ENCODE results near the gene RASGRF1.
A peak's percentile ranks its signal among the peaks of the same experiment; 100 is the strongest.

The RASGRF1 gene

DNA sequence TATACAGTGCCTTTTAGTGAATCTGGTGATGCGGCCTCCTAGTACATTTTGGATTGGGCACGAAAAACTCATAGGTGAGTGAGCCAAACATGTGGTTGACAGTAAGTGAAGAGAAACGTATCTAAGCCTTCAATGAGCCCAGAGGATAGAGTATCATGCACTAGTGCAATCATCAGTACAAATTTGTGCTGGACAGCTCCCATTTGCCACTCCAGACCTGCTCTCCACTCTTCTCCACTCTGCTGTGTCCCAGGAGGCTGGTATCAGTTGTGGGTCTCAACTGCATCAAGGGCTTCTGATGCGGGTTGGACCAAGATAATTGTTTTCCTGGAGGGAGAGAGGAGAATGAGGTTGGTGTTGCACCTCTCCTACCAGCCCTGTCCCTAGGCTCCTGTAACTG is 9.1 kb upstream of the RASGRF1 start:
- no peak for DNase-seq

- no peak for DNase-seq
Observed at GRCh38 chr15:79094611-79095021, 4.0 kb upstream of the RASGRF1 start.

DNA sequence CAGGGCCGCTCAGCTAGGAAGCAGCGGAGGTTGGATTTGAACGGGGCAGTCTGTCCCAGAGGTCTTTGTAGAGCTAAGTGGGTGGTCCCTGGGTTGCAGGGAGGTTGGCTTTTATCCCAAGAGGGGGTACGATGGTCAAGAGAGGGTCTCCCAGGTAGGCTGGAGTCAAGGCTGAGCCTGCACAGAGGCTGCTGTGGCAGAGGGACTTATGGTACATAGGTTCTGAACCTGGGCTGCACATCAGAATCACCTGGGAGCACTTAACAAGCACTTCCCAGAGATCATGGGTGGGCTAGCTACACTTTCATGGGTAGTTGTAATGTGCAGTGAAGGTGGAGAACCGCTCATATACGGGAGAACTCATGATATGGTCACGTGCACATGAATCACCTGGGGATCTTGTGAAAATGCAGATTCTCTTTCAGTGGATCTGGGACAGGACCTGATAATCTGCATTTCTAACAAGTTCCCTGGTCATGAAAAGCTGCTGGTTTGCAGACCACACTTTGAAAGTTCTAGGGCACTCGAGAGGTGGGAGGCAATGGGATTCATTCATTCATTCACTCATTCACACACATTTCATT is 2.9 kb upstream of the RASGRF1 start:
- no peak for DNase-seq

DNA sequence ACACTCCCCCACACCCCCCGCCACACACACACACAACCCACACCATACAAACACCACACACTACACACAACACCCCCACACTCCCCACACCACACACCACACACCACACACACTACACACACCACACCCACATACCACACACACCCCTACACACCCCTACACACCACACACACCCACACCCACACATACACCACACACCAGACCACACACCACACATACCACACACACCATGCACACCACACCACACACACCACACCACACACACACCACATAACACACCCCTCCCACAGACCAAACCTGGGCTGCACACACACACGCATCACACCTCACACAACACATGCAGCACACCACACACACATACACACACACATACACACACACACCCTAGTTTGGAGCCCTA is 1.8 kb upstream of the RASGRF1 start:
- DNase-seq: no peak

DNA sequence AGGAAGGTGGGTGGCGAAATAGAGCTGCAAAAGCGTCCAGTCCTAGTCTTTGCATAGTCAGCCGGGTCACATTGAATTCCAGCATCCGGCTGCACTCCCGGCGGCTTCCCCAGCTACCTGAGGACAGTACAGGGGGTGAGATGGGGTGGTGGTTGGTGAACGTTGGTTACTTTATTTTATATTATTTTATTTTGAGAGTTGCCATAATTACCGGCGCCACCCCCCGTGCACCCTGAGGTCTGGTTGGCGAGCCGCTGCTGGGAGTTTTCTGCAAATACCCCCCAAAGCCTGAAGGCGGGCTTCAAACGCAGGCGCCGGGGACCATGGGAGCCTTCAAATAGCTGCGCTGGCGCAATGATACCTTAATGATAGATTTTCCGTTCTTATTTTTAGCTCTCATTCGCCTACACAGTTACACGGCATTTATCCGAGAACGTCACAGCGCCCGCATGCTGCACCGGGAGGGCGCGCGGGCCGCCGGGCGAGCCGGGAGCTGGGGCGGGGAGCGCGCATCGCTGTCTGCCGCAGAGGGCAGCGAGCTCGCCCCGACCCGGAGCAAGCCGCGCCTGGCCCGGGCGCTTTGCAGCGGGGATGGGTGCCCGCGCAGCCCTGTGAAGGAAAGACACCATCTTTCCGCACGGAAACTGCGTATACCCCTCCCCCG is 756 bp upstream of the RASGRF1 start:
- peak; percentile 42 for DNase-seq

GRCh38 chr15:79089890-79090486 is 592 bp downstream of the RASGRF1 start:
- DNase-seq: peak; percentile 21

DNA sequence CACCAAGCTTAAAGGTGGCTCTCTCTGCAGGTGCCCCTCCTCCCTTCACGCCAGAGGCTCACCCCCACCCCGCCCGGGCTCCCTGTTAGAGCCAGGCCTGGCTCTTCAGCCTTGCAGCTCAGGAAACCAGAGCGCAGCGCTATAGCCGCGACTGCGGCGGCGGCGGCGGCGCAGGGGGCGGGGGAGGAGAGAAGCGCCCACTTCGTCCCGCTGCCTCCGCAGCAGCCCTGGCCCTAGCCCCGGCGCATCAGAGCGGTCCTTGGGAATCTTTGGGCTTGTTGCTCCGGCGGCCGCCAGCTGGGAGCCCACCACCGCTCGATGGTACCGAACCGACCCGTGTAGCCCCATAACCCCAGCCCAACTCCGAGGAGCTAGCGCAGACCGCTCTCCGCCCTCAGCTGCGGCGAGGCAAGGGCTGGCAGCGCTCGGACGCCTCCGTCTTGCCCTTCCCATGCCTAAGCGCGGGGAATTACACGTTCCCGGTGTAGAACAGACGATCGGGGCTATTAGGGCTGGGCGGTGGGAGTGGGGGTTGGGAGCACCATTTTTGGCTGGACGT is 1.2 kb downstream of the RASGRF1 start:
- DNase-seq: no peak

- DNase-seq: no peak
Observed at GRCh38 chr15:79088426-79089205, 2.0 kb downstream of the RASGRF1 start.

DNA sequence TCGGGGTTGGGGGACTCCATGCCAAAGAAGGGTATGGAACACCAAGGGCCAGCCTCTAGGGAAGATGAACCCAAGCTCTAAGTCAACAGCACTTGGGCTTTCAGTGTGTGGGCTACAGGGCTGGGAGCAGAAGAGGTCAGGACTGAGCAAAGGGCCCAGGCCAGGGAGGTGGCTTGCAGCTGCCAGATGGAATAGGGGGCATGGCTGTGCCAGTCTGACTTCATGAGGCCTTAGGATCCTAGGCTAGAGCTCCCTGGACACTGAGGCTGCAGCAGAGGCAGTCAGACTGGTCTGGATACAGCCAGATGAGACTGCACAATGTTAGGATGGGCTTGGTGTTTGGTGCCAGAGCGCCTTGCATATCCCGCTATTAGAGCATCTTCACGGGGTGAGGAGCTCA is 3.8 kb downstream of the RASGRF1 start:
- DNase-seq: no peak

DNA sequence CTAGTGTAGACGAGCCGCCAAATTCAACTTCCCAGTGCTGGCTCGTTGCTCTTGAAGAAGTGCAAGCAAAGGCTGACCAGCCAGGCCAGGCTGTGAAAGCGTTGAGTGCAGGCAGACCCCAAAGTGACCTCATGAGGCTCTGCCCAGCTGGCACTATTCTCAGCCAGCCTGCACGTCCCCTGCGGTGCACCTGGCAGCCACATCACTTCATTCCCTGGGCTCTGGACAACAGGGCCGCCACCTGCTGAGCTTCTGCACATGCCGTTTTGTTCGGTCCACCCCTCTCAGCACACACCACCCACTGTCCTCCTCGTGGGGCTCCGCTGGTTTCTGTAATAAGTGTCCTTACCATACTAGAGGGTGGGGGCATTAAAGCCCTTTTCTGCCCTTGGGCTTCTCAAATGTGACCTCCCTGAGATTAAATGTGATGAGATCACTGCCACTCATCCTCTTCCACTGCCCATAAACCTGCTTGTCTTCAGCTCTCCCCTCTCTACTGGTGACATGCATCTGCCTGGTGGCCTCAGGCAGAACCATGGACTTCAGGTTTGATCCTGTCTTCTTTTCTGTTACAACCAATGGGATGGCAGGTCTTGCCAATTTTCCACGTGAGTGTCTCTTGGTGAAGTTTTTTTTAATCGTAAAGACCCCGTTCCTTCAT is 6.1 kb downstream of the RASGRF1 start:
- peak; percentile 89 for DNase-seq

DNA sequence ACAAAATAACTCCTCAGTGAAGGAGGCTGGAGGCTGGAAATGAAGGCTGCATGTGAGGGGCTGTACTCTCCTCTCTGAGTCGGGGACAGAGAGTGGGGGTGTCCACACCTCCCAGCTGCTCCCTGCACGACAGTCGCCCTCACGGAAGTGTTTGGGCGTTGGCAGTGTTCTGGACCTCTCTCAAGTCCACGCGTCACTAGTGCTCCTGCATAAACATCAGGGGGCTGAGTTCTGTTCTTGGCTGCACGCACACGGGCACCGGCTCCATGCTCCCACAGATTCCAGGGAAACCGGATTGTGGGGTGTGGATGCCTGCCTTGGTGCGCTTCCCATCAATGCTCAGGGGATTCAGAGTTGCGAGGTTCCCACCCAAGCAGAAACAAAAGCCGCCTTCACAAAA is 7.4 kb downstream of the RASGRF1 start:
- DNase-seq: no peak

DNA sequence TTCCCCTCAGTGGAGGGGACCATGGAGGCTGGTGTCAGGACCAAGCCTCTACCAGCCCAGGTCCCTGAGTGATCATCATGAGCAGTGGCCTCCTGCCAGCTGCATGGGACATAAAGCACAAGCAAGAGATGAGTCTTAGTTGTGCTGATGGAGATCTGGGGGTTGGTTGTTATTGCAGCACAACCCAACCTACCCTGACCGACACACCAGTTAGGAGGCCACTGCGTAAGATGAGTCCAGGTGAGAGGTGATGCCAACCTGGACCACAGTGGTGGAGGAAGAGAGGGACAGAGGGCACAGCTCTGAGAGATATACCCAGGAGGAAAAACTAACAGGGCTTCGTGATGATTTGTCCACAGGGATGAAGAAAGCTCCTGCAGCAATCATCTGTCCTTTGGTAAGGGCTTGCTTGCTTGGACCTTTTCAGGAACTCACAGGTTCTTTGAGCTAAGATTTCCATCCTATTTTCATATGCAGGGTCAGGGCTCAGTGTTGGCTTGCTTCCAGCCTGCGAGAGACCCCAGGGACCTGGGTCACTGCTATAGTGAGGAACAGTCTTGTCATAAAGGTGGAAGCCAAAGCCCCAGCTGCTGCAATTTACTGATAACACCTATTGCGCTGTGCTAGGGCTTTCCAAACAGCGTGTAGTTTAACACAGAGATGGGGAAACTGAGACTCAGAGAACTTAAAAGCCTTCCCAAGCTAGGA is 8.1 kb downstream of the RASGRF1 start:
- DNase-seq: no peak

- no peak for DNase-seq
Observed at GRCh38 chr15:79078763-79079410, 11.7 kb downstream of the RASGRF1 start.

DNA sequence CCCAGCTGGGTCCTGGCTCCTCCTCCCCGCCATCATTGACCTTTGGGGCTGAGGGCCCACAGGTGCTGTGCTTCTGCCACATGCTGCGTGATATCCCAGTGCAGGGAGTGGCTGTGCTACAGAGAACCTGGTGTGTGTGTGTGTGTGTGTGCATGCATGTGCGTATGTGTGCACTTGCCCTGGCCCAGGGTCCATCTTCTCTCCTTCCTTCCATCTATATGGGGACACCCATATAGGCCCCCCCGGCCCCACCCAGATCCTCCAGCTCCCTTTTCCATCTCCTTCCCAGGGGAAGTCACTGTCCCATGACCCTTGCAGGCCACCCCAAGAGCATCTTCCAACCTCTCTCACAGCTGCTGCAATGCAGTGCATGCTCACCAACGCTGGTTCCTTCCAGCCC is 12.6 kb downstream of the RASGRF1 start:
- no peak for DNase-seq

DNA sequence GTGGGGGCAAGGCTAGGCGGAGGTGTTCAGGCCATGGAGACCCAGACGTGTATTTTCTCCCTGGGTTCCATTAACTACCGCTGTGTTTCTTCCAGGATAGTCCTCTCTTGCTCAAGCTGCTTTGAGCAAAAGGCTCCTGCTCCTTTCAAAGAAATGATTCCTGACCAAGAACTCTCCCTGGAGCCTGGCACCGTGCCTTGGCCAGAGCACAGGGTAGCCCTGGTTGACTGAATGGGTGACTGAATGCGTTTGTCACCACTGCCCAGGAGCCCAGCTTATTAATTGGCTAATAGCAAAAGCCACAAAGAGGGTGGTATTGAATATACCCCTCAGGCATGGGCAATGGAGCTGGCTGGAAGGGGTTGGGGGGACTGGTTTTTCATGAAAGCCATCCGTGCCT is 13.9 kb downstream of the RASGRF1 start:
- no peak for DNase-seq

- DNase-seq: no peak
Observed at GRCh38 chr15:79075256-79075655, 15.3 kb downstream of the RASGRF1 start.

DNA sequence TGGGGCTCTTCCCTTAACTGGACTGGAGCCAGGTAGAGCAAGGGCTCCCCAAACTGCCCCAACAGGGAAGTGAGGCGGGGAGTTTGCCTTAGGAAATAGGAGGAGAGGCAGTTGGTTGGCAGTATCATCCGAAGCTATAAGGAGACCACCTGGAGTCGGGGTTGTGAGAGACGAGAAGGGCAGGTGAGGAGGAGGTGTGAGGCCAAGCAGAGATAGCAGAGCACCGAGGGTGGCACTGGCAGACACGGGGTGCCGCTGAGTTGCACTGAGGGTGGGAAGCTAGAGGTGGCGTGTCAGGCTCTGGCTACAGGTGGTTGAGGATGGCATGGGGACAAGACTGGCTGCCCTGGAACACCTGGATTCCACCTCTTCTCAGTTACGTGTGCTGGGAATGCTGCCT is 17.2 kb downstream of the RASGRF1 start:
- DNase-seq: no peak

- DNase-seq: no peak
Observed at GRCh38 chr15:79071901-79072300, 18.7 kb downstream of the RASGRF1 start.

GRCh38 chr15:79068790-79069189 is 21.8 kb downstream of the RASGRF1 start:
- DNase-seq: no peak

GRCh38 chr15:79067969-79068368 is 22.6 kb downstream of the RASGRF1 start:
- no peak for DNase-seq

- no peak for DNase-seq
Observed at GRCh38 chr15:79067072-79067833, 23.3 kb downstream of the RASGRF1 start.
